ENCODE data around the gene ZCWPW1. TPM values are rescaled to one million over a fixed set of nuclear protein-coding genes. Genes with fewer than 3 reads are reported as not detected.

ZCWPW1 gene
- 1 to 10 TPM; 1.1 to 1.3 TPM for total RNA-seq

GRCh38 chr7:100428199-100428966 lies at the start of gene ZCWPW1:
ZCWPW1 (minus strand) TSS chr7:100428703; CDS start chr7:100420649, 8,054 bp downstream.
- Histone ChIP-seq H3K36me3 (no peaks in the 10 kb centered on the region), H3K9ac (ENCODE audit: low read depth in 2 of 2, low read length in 2 of 2) (peak within 1 kb of the TSS; percentile 94 to 98), H3K27ac (peak within 1 kb of the TSS; percentile 100), H3K4me1 (no peaks in the 10 kb centered on the region), H3K9me3 (no peaks in the 10 kb centered on the region), H3K4me3 (peak within 1 kb of the TSS; percentile 60), H3K27me3 (no peaks in the 10 kb centered on the region)
- intact Hi-C loops (cut with DNase I): no loop called here
- TF ChIP-seq CTCF (IDR thresholded peaks at IDR 0.05): no peak
- peak; percentile 95 for DNase-seq

- Histone ChIP-seq H3K27ac (peak overlapping the region; percentile 39), H3K9me3 (no peaks in the 10 kb centered on the region), H3K36me3 (peaks cover 7% of the 10 kb centered on the region), H3K4me3 (peak overlapping the region; percentile 83), H3K27me3 (no peaks in the 10 kb centered on the region), H3K4me1 (peaks cover 23% of the 10 kb centered on the region), H3K9ac (ENCODE audit: low read depth in 2 of 2, low read length in 2 of 2) (peak overlapping the region; percentile 93 to 97)
- intact Hi-C loops (cut with DNase I): no loop called here
- no peak for DNase-seq
- TF ChIP-seq CTCF (IDR thresholded peaks at IDR 0.05): no peak
Observed at GRCh38 chr7:100477871-100478267, 49.4 kb upstream of the ZCWPW1 start.

- peak overlapping the region; percentile 72 to 97 for H3K9ac ChIP-seq (ENCODE audit: low read depth in 2 of 2, low read length in 2 of 2)
- no peaks in the 10 kb centered on the region for H3K9me3 ChIP-seq
- H3K36me3 ChIP-seq: peaks cover 7% of the 10 kb centered on the region
- peak overlapping the region; percentile 83 for H3K4me3 ChIP-seq
- H3K27ac ChIP-seq: peak overlapping the region; percentile 39
- peaks cover 20% of the 10 kb centered on the region for H3K4me1 ChIP-seq
- TF ChIP-seq CTCF (IDR thresholded peaks at IDR 0.05): peak; percentile 18
- DNase-seq: peak; percentile 64
- no peaks in the 10 kb centered on the region for H3K27me3 ChIP-seq
- intact Hi-C loops (cut with DNase I): no loop called here
Observed at GRCh38 chr7:100476903-100477870, 48.7 kb upstream of the ZCWPW1 start.

- no peak for TF ChIP-seq CTCF (IDR thresholded peaks at IDR 0.05)
- peaks cover 7% of the 10 kb centered on the region for H3K36me3 ChIP-seq
- H3K4me1 ChIP-seq: peaks cover 20% of the 10 kb centered on the region
- H3K27me3 ChIP-seq: no peaks in the 10 kb centered on the region
- intact Hi-C loops (cut with DNase I): no loop called here
- peak overlapping the region; percentile 50 to 97 for H3K9ac ChIP-seq (ENCODE audit: low read depth in 2 of 2, low read length in 2 of 2)
- no peak overlapping the region for H3K27ac ChIP-seq
- H3K4me3 ChIP-seq: peak overlapping the region; percentile 83
- no peak for DNase-seq
- H3K9me3 ChIP-seq: no peaks in the 10 kb centered on the region
Observed at GRCh38 chr7:100476101-100476780, 47.7 kb upstream of the ZCWPW1 start.

- H3K9ac ChIP-seq (ENCODE audit: low read depth in 2 of 2, low read length in 2 of 2): peak overlapping the region in 1 of 2 donors; percentile 50
- intact Hi-C loops (cut with DNase I): no loop called here
- peaks cover 20% of the 10 kb centered on the region for H3K4me1 ChIP-seq
- no peaks in the 10 kb centered on the region for H3K27me3 ChIP-seq
- TF ChIP-seq CTCF (IDR thresholded peaks at IDR 0.05): no peak
- no peaks in the 10 kb centered on the region for H3K9me3 ChIP-seq
- H3K27ac ChIP-seq: no peak overlapping the region
- H3K36me3 ChIP-seq: peaks cover 7% of the 10 kb centered on the region
- no peak overlapping the region for H3K4me3 ChIP-seq
- no peak for DNase-seq
Observed at GRCh38 chr7:100475549-100475948, 47.0 kb upstream of the ZCWPW1 start.
